Lower leg skin (tissue), 4 donors: ENCODE data around the gene PRCC. TPM values are rescaled to one million over a fixed set of nuclear protein-coding genes. Genes with fewer than 3 reads are reported as not detected.

Experiments used
- DNase-seq, 2 donors: peaks; one replicate each; pipeline ENCODE4 v3.0.0-alpha.2; 2019; ENCODE audit warnings: low spot score in 2 of 2
- H3K4me3 ChIP-seq: fragments of 200-600 bp; sonication (generic); 2 replicates; pipeline ENCODE4 v1.5.1; 2017; ENCODE audit warnings: mild to moderate bottlenecking, low read depth; ENCODE audit not compliant: poor library complexity, severe bottlenecking
- CTCF ChIP-seq, 3 donors: fragments of 450-650 bp; IDR thresholded peaks; one replicate each; pipeline ENCODE4 v1.5.1; 2016; ENCODE audit warnings: antibody characterized with exemption in 3 of 3, mild to moderate bottlenecking in 3 of 3, moderate library complexity in 2 of 3
- POLR2A ChIP-seq, 2 donors: fragments of 450-650 bp; IDR thresholded peaks; one replicate each; pipeline ENCODE4 v1.6.1; 2016 to 2017; ENCODE audit warnings: antibody characterized with exemption in 2 of 2, mild to moderate bottlenecking in 1 of 2, moderate library complexity in 1 of 2
- WGBS, 2 donors: methylation state at CpG; one replicate each; pipeline ENCODE4 v1.1.5; 2018; 5-methylcytosine and 5-hydroxymethylcytosine counted together
- intact Hi-C: fragments of 100-400 bp; cut with DNase I; formaldehyde crosslinking; loops from one replicate; pipeline ENCODE4 v1.15.0; 2023; ENCODE audit warnings: low total_unique reads
- total RNA-seq, 4 donors: library from RNA; depleted of rRNA; stranded (reverse); fragments of >200 nt; gene quantifications; one replicate each; pipeline ENCODE4 v1.1.0, GENCODE V29; 2016

PRCC gene
- total RNA-seq, 4 donors from 2014 or later = 35.4 to 45.6 (median 38.8) TPM

GRCh38 chr1:156821801-156822200 lies 54.5 kb downstream of the PRCC start:
- H3K4me3 ChIP-seq = no peak overlapping the region
- DNase-seq = no peak
- intact Hi-C loops = no loop called here
- TF ChIP-seq CTCF (IDR thresholded peaks at IDR 0.05) = no peak
- 76 to 79% methylated on average over 4 of the region's 4 CpGs for WGBS, 2 donors

- no peak for DNase-seq
- 72 to 92% methylated on average over 1 of the region's 1 CpG for WGBS, 2 donors
- TF ChIP-seq CTCF (IDR thresholded peaks at IDR 0.05) (no peak), POLR2A (IDR thresholded peaks at IDR 0.05) (no peak)
- no peak overlapping the region for H3K4me3 ChIP-seq
- intact Hi-C loops = no loop called here
These were observed 55.3 kb downstream of the PRCC start for GRCh38 chr1:156822680-156823079.

- TF ChIP-seq CTCF (IDR thresholded peaks at IDR 0.05) (no peak), POLR2A (IDR thresholded peaks at IDR 0.05) (no peak)
- 93 to 99% methylated on average over 5 of the region's 5 CpGs for WGBS, 2 donors
- intact Hi-C loops = no loop called here
- no peak overlapping the region for H3K4me3 ChIP-seq
- no peak for DNase-seq
These were observed 56.0 kb downstream of the PRCC start for GRCh38 chr1:156823210-156823790.

GRCh38 chr1:156826630-156827029 lies 59.3 kb downstream of the PRCC start:
- intact Hi-C loops = no loop called here
- no peak for DNase-seq
- WGBS, 2 donors = 73 to 87% methylated on average over 1 of the region's 1 CpG
- H3K4me3 ChIP-seq = no peak overlapping the region
- TF ChIP-seq CTCF (IDR thresholded peaks at IDR 0.05) (no peak), POLR2A (IDR thresholded peaks at IDR 0.05) (no peak)

GRCh38 chr1:156828400-156829124 lies 61.2 kb downstream of the PRCC start:
- intact Hi-C loops = no loop called here
- 72 to 74% methylated on average over 18 of the region's 18 CpGs for WGBS, 2 donors
- DNase-seq = no peak
- TF ChIP-seq POLR2A (IDR thresholded peaks at IDR 0.05) = no peak
- no peak for TF ChIP-seq CTCF (IDR thresholded peaks at IDR 0.05)
- H3K4me3 ChIP-seq = no peak overlapping the region
